ENCODE results near the gene COA1.

COA1 gene

DNA sequence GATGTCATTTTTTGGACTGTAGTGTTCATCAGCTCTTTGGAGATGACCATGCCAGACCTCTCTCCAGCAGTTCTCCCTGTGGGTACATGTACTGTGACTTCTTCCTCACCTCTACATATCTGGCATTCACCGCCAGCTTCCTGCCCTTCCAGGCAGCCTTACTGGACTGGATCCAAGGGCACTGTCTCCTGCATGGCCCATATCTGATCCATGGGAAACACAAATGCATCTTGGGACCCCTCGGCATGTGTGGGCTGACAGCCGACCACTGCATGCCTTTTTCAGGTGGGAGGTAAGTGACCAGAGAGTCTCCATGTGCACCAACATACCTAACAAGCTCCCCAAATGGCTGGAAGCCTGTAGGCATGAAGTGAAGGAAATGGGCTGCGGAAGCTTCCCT, 25.3 kb upstream of the COA1 start:
- no peak overlapping the region for H3K4me2 ChIP-seq (ENCODE audit: low read length)
- peaks cover 2% of the 10 kb centered on the region for H3K4me1 ChIP-seq
- no peaks in the 10 kb centered on the region for H3K9me3 ChIP-seq (ENCODE audit: control insufficient read depth, low read length)
- H3K36me3 ChIP-seq (ENCODE audit: control insufficient read depth, insufficient read depth, low read length) = no peaks in the 10 kb centered on the region
- no peak overlapping the region for H3K4me3 ChIP-seq (ENCODE audit: low read depth, low read length)
- H3K27ac ChIP-seq = no peak overlapping the region
- H2AFZ ChIP-seq = no peak overlapping the region
- no peak overlapping the region for H3K9ac ChIP-seq
- no peaks in the 10 kb centered on the region for H3K79me2 ChIP-seq
- H3K27me3 ChIP-seq (ENCODE audit: control insufficient read depth, insufficient read depth, low read length) = no peaks in the 10 kb centered on the region
- TF ChIP-seq, protein P1, sequence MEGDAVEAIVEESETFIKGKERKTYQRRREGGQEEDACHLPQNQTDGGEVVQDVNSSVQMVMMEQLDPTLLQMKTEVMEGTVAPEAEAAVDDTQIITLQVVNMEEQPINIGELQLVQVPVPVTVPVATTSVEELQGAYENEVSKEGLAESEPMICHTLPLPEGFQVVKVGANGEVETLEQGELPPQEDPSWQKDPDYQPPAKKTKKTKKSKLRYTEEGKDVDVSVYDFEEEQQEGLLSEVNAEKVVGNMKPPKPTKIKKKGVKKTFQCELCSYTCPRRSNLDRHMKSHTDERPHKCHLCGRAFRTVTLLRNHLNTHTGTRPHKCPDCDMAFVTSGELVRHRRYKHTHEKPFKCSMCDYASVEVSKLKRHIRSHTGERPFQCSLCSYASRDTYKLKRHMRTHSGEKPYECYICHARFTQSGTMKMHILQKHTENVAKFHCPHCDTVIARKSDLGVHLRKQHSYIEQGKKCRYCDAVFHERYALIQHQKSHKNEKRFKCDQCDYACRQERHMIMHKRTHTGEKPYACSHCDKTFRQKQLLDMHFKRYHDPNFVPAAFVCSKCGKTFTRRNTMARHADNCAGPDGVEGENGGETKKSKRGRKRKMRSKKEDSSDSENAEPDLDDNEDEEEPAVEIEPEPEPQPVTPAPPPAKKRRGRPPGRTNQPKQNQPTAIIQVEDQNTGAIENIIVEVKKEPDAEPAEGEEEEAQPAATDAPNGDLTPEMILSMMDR (IDR thresholded peaks at IDR 0.05) = no peak

- no peaks in the 10 kb centered on the region for H3K79me2 ChIP-seq
- TF ChIP-seq, protein P1 (IDR thresholded peaks at IDR 0.05) = no peak
Measured at GRCh38 chr7:43753843-43754242, 24.5 kb upstream of the COA1 start.

GRCh38 chr7:43753271-43753810, 24.0 kb upstream of the COA1 start:
- Histone ChIP-seq H3K79me2 (no peaks in the 10 kb centered on the region), H3K27me3 (ENCODE audit: control insufficient read depth, insufficient read depth, low read length) (no peaks in the 10 kb centered on the region), H2AFZ (no peak overlapping the region), H3K27ac (no peak overlapping the region), H3K9ac (no peak overlapping the region), H3K4me3 (ENCODE audit: low read depth, low read length) (no peak overlapping the region), H3K9me3 (ENCODE audit: control insufficient read depth, low read length) (no peaks in the 10 kb centered on the region), H3K4me1 (peaks cover 2% of the 10 kb centered on the region), H3K4me2 (ENCODE audit: low read length) (no peak overlapping the region), H3K36me3 (ENCODE audit: control insufficient read depth, insufficient read depth, low read length) (no peaks in the 10 kb centered on the region)
- TF ChIP-seq, protein P1 (IDR thresholded peaks at IDR 0.05) = no peak

More at GRCh38 chr7:43753843-43754242, 24.5 kb upstream of the COA1 start:
- no peaks in the 10 kb centered on the region for H3K9me3 ChIP-seq (ENCODE audit: control insufficient read depth, low read length)
- no peaks in the 10 kb centered on the region for H3K36me3 ChIP-seq (ENCODE audit: control insufficient read depth, insufficient read depth, low read length)
- H3K4me2 ChIP-seq (ENCODE audit: low read length) = no peak overlapping the region
- no peak overlapping the region for H2AFZ ChIP-seq
- H3K4me1 ChIP-seq = peaks cover 2% of the 10 kb centered on the region
- H3K4me3 ChIP-seq (ENCODE audit: low read depth, low read length) = no peak overlapping the region
- H3K27ac ChIP-seq = no peak overlapping the region
- no peaks in the 10 kb centered on the region for H3K27me3 ChIP-seq (ENCODE audit: control insufficient read depth, insufficient read depth, low read length)
- no peak overlapping the region for H3K9ac ChIP-seq

- Histone ChIP-seq H3K4me3 (ENCODE audit: low read depth, low read length) (no peak overlapping the region), H2AFZ (no peak overlapping the region), H3K4me1 (peaks cover 2% of the 10 kb centered on the region), H3K9me3 (ENCODE audit: control insufficient read depth, low read length) (no peaks in the 10 kb centered on the region), H3K9ac (no peak overlapping the region), H3K27ac (no peak overlapping the region), H3K79me2 (no peaks in the 10 kb centered on the region), H3K27me3 (ENCODE audit: control insufficient read depth, insufficient read depth, low read length) (no peaks in the 10 kb centered on the region), H3K4me2 (ENCODE audit: low read length) (no peak overlapping the region), H3K36me3 (ENCODE audit: control insufficient read depth, insufficient read depth, low read length) (no peaks in the 10 kb centered on the region)
- TF ChIP-seq, protein P1 (IDR thresholded peaks at IDR 0.05) = no peak
Measured at GRCh38 chr7:43752411-43752810, 23.1 kb upstream of the COA1 start.

Data from parathyroid adenoma (tissue), 2 donors.